Renal cortical epithelial cell (primary cell): Measurements from ENCODE around the gene FPGT. TPM values are rescaled to one million over a fixed set of nuclear protein-coding genes. Genes with fewer than 3 reads are reported as not detected.

Source experiments
- total RNA-seq: library from RNA; depleted of rRNA; stranded (reverse); fragments of >200 nt; gene quantifications from 2 replicates; pipeline ENCODE4 v1.2.3, GENCODE V29; 2014

FPGT gene
- total RNA-seq, 1 donor from 2014 or later, result 19.3 TPM

Other genes starting within 250 kb of the FPGT start
- 0.17 and 2.5 TPM in 2 replicates for gene LRRIQ3, start 66 bp upstream of the FPGT start, total RNA-seq
- gene TNNI3K, start 37.1 kb downstream of the FPGT start, total RNA-seq, result 0.35 TPM in 1 of 2 replicates, not detected in the other